Uterus (tissue), 4 donors: Measurements from ENCODE around the gene THAP3. TPM values are rescaled to one million over a fixed set of nuclear protein-coding genes. Genes with fewer than 3 reads are reported as not detected.
"Not testable (repeated sequence)": the region's sequence is repeated elsewhere in the genome, so short reads cannot be mapped to it uniquely, and the experiment has no call there.

Experiments
- DNase-seq, 2 donors: peaks; one replicate each; pipeline ENCODE4 v3.0.0-alpha.2; 2019 to 2020
- H3K27ac ChIP-seq, 2 donors: fragments of 200-600 bp; sonication (generic); 1 replicate in 1 of 2; 2 replicates in 1 of 2; pipeline ENCODE4 v1.5.1; 2016 to 2018
- H3K27me3 ChIP-seq, 2 donors: fragments of 200-600 bp; sonication (generic); one replicate each; pipeline ENCODE4 v1.5.1; 2018 to 2019; ENCODE audit warnings: control low read depth in 1 of 2
- H3K36me3 ChIP-seq, 2 donors: fragments of 200-600 bp; sonication (generic); one replicate each; pipeline ENCODE4 v1.5.1; 2019; ENCODE audit warnings: control low read depth in 1 of 2
- H3K4me1 ChIP-seq, 2 donors: fragments of 200-600 bp; sonication (generic); one replicate each; pipeline ENCODE4 v1.5.1; 2018 to 2019; ENCODE audit warnings: control low read depth in 1 of 2
- H3K4me3 ChIP-seq, 2 donors: fragments of 200-600 bp; sonication (generic); 1 replicate in 1 of 2; 2 replicates in 1 of 2; pipeline ENCODE4 v1.5.1; 2018 to 2019; ENCODE audit warnings: mild to moderate bottlenecking in 1 of 2
- H3K9me3 ChIP-seq, 2 donors: fragments of 200-600 bp; sonication (generic); one replicate each; pipeline ENCODE4 v1.5.1; 2019; ENCODE audit warnings: control low read depth in 1 of 2
- POLR2A ChIP-seq, 2 donors: fragments of 450-650 bp; IDR thresholded peaks; one replicate each; pipeline ENCODE4 v1.6.1; 2016; ENCODE audit warnings: antibody characterized with exemption in 2 of 2, mild to moderate bottlenecking in 1 of 2, moderate library complexity in 1 of 2
- intact Hi-C: fragments of 100-400 bp; cut with DNase I; formaldehyde crosslinking; loops from one replicate; pipeline ENCODE4 v1.15.1; 2023; ENCODE audit warnings: low total_unique reads
- total RNA-seq, 4 donors: library from RNA; depleted of rRNA in 3 of 4; stranded (reverse); fragments of >200 nt in 3 of 4; gene quantifications; one replicate each; pipeline versions ENCODE4 v1.1.0 to v1.2.4, GENCODE V29; 2014 to 2023
- TF ChIP-seq, protein P1 (sequence below), 4 experiments: fragments of 200-600 bp in 2 of 4; fragments of 450-650 bp in 2 of 4; sonication (generic) in 2 of 4; IDR thresholded peaks; one replicate each; pipeline ENCODE4 v1.5.1; 2016 to 2019; ENCODE audit warnings: antibody characterized with exemption in 4 of 4, mild to moderate bottlenecking in 2 of 4, moderate library complexity in 1 of 4
- donor health status: DM: yes; HTN: yes; CAD: no.

Gene THAP3
- total RNA-seq, 4 donors from 2014 or later = 19.1 to 23.9 (median 21.9) TPM

DNA sequence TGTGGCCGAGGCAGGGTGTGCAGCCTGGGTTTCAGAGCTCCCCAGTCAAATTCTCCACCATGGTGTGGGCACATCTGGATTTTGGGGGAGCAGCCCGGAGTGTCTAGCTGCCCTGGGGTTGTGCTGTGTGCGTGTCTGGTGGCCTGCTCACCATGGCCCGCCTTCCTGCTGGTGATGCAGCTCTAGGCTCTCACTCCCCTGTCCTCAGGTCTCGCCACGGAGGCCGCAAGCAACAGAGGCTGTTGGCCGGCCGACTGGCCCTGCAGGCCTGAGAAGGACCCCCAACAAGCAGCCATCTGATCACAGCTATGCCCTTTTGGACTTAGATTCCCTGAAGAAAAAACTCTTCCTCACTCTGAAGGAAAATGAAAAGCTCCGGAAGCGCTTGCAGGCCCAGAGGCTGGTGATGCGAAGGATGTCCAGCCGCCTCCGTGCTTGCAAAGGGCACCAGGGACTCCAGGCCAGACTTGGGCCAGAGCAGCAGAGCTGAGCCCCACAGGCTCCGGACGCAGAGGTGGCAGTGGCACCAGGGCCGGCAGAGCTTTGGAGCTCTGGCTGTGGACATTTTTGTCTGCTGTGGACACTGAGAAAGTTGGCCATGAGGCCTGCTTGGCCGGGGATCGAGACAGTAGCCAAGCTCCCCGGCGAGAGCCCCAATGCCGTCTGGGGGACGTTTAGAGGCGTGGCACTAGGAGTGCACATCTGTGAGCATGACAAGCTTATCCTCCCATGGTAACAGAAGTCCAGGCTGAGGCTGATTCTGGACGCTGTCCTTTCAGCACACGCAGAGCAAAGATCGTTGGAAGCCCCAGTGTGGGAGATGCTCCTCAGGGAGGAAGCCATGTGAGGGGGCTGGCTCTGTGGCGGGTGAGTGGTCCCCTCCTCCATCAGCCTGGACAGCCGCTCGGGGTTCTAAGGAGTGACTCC lies 8.2 kb downstream of the THAP3 start:
- Histone ChIP-seq H3K36me3 (no peaks in the 10 kb centered on the region), H3K4me1 (no peaks in the 10 kb centered on the region), H3K4me3 (no peak overlapping the region), H3K9me3 (no peaks in the 10 kb centered on the region), H3K27ac (no peak overlapping the region), H3K27me3 (no peaks in the 10 kb centered on the region)
- TF ChIP-seq POLR2A (IDR thresholded peaks at IDR 0.05) = no peak
- no peak for DNase-seq
- intact Hi-C loops = loop anchor here (10.0 kb wide), 1 partner anchor 78 kb away; the partner anchor contains the start of genes NOL9 and TAS1R1

DNA sequence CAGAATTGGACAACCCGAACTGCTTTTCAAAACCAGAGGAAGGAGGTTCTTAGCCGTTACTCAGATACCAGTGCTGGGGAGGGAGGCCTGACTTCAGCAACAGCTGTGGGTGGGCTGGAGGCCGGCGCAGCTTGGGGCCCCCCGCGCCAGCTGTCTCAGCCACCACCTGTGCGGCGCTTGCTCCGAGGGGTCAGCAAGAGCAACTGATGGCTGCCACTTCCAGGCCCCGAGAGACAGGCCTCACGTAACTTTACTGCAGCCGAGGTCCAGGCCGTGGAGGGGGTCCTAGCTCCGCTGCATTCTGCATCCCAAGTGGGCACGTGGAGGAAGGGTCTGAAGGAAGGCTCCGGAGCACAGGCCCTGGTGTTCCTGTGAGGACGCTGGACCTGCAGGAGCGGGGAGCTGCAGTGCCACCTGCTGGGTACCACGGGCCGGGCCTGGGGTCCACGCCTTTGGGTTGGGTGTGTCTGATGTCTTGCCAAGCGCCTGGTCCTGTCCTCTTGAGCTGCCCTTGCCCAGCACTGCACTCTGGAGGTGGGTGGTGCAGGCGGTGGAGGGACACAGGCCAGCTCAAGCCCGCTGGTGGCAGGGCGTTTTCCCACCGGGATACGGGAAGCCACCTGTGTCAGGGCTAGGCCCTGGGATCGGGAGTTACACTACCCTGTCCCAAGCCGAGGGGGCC lies 9.8 kb downstream of the THAP3 start:
- TF ChIP-seq POLR2A (IDR thresholded peaks at IDR 0.05) = no peak
- TF ChIP-seq, protein P1, sequence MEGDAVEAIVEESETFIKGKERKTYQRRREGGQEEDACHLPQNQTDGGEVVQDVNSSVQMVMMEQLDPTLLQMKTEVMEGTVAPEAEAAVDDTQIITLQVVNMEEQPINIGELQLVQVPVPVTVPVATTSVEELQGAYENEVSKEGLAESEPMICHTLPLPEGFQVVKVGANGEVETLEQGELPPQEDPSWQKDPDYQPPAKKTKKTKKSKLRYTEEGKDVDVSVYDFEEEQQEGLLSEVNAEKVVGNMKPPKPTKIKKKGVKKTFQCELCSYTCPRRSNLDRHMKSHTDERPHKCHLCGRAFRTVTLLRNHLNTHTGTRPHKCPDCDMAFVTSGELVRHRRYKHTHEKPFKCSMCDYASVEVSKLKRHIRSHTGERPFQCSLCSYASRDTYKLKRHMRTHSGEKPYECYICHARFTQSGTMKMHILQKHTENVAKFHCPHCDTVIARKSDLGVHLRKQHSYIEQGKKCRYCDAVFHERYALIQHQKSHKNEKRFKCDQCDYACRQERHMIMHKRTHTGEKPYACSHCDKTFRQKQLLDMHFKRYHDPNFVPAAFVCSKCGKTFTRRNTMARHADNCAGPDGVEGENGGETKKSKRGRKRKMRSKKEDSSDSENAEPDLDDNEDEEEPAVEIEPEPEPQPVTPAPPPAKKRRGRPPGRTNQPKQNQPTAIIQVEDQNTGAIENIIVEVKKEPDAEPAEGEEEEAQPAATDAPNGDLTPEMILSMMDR (IDR thresholded peaks at IDR 0.05) = peak; percentile 24 to 54 (median 32)
- intact Hi-C loops = loop anchor here (10.0 kb wide), 1 partner anchor 80 kb away; the partner anchor contains the start of genes NOL9 and TAS1R1
- Histone ChIP-seq H3K4me3 (no peak overlapping the region), H3K27ac (no peak overlapping the region), H3K36me3 (no peaks in the 10 kb centered on the region), H3K9me3 (no peaks in the 10 kb centered on the region), H3K4me1 (no peaks in the 10 kb centered on the region), H3K27me3 (no peaks in the 10 kb centered on the region)
- DNase-seq = peak; percentile 40 to 47

DNA sequence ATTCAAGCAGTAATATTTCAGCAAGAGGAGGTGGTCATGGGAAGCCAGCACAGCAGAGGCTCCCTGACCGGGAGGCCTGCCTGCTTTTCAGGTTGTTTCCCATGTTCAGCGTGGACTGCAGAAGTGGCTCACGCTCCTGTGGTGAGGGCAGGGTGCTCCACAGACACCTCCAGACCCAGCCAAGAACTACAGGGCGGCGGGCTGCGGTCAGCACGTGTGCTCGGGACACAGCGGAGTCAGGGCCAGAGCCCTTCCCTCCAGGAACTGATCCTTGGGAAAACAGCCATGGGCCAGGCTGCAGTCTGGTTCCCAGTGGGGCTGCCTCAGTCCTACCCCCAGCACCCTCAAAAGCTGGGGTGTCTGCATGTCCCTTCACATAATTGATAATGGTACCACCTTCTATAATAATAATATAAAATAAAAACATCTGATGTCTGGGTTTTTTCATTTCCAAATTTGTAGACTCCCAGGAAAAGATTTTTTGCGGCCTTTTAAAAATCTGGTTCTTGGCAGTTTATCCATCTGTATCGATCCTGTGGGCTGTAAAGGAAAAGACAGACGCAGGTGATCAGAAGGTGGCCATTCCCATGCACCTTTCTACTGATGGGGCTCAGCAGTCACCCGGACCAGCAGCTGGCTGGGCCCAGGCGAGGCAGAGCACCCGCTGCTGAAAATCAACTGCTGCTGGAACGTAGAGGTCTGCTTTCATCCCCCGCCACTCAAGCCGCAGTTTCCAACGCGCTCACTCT lies 10.7 kb downstream of the THAP3 start:
- intact Hi-C loops = loop anchor here (10.0 kb wide), 1 partner anchor 81 kb away; the partner anchor contains the start of genes NOL9 and TAS1R1
- H3K9me3 ChIP-seq = no peaks in the 10 kb centered on the region

DNA sequence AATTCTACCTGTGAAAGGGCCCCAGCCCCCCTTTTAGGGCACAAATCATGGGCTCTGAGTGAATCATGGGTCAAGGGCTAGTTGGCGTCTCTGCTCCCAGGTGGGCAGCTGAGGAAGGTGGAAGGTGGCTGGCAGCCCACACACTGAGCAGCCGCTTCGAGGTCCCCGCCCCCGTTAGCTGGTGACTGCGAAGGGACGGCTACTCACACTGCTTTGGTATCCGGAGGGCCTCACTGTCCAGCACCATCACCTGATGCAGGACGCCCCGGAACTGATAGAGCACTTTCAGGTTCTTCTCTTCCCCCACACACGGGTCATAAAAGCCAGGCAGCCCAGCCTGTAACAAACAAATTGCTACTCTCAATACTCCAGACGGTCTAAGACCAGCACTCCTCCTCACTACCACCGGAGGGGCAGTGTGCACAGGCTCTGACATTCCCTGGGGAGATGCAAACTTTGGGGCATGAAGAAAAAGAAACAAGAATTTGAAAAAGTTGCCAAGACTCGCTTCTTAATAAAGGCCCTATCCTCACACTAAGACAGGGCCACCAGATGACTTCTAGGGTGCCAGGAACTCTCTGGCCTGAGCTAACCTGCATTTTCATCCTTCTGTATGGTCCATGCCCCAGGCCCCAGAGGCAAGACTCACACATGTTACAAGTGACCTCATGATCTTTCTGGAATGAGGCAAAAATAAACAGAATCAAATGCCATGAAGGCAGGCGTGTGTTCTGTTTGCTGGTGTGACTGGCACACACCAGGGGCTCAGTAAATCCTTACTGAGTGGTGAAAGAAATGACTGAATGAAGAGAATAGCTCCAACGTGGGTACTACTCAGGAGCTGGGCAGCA lies 11.5 kb downstream of the THAP3 start:
- Histone ChIP-seq H3K27ac (no peak overlapping the region), H3K4me1 (no peaks in the 10 kb centered on the region), H3K36me3 (no peaks in the 10 kb centered on the region), H3K4me3 (no peak overlapping the region), H3K27me3 (no peaks in the 10 kb centered on the region), H3K9me3 (no peaks in the 10 kb centered on the region)
- no peak for DNase-seq
- TF ChIP-seq, protein P1 (IDR thresholded peaks at IDR 0.05) = no peak
- TF ChIP-seq POLR2A (IDR thresholded peaks at IDR 0.05) = no peak
- intact Hi-C loops = loop anchor here (10.0 kb wide), 1 partner anchor 81 kb away; the partner anchor contains the start of genes NOL9 and TAS1R1

More for the DNA sequence above, 10.7 kb downstream of the THAP3 start:
- Histone ChIP-seq H3K27me3 (no peaks in the 10 kb centered on the region), H3K4me3 (no peak overlapping the region), H3K4me1 (no peaks in the 10 kb centered on the region), H3K27ac (no peak overlapping the region), H3K36me3 (no peaks in the 10 kb centered on the region)
- DNase-seq = no peak
- no peak for TF ChIP-seq POLR2A (IDR thresholded peaks at IDR 0.05)
- TF ChIP-seq, protein P1 (IDR thresholded peaks at IDR 0.05) = no peak

DNA sequence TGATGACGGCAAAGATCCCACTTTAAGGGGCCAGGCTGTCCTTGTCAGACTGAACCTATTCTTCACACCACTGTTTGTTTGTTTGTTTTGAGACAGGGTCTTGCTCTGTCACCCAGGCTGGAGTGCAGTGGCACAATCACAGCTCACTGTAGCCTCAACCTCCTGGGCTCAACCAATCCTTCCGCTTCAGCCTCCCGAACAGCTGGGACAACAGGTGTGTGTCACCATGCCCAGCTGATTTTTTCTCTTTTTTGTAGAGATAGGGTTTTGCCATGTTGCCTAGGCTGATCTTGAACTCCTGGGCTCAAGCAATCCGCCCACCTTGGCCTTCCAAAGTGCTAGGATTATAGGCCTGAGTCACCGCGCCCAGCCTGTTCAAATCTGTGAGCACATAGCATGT lies 12.1 kb downstream of the THAP3 start:
- intact Hi-C loops = loop anchor here (10.0 kb wide), 1 partner anchor 82 kb away; the partner anchor contains the start of genes NOL9 and TAS1R1
- not testable (repeated sequence) for H3K27ac ChIP-seq, H3K9me3 ChIP-seq, H3K27me3 ChIP-seq, H3K36me3 ChIP-seq, H3K4me3 ChIP-seq, DNase-seq, H3K4me1 ChIP-seq
